Mucosa of descending colon (tissue), 3 donors: Measurements from ENCODE around the gene PLEKHA6. TPM values are rescaled to one million over a fixed set of nuclear protein-coding genes. Genes with fewer than 3 reads are reported as not detected.

ENCODE experiments used
- ATAC-seq: fragments of 200-7000 bp; cut with Tn5 transposase; one replicate; pipeline ENCODE4 v1.9.1; 2020; ENCODE audit warnings: mild to moderate bottlenecking, moderate library complexity
- DNase-seq, 3 donors: peaks; one replicate each; pipeline ENCODE4 v3.0.0-alpha.2; 2020
- H3K36me3 ChIP-seq: fragments of 200-600 bp; one replicate; pipeline ENCODE4 v1.8.0; 2021; ENCODE audit warnings: low read depth, mild to moderate bottlenecking
- H3K4me1 ChIP-seq: fragments of 200-600 bp; one replicate; pipeline ENCODE4 v1.8.0; 2021; ENCODE audit warnings: low read depth, mild to moderate bottlenecking
- H3K4me3 ChIP-seq: fragments of 200-600 bp; one replicate; pipeline ENCODE4 v1.8.0; 2021; ENCODE audit warnings: mild to moderate bottlenecking
- H3K9me3 ChIP-seq: fragments of 200-600 bp; one replicate; pipeline ENCODE4 v1.8.0; 2021; ENCODE audit warnings: mild to moderate bottlenecking
- CTCF ChIP-seq: fragments of 200-600 bp; IDR thresholded peaks from one replicate; pipeline ENCODE4 v1.8.0; 2022; ENCODE audit warnings: antibody characterized with exemption, mild to moderate bottlenecking
- intact Hi-C, 2 donors: fragments of 100-400 bp; cut with DNase I in 1 of 2; cut with micrococcal nuclease in 1 of 2; formaldehyde crosslinking; loops; one replicate each; pipeline versions ENCODE4 v1.11.0 to v1.11.1; 2022; cut with DNase I, micrococcal nuclease
- total RNA-seq, 3 donors: library from RNA; stranded (reverse); fragmentation: NEBNext Ultra II Directional in 2 of 3; extraction: Animal tissue kit (Norgen Biotek cat#: 25700) in 2 of 3; gene quantifications; one replicate each; pipeline versions ENCODE4 v1.2.1 to v1.2.4, GENCODE V29; 2021 to 2023
- donor health status: DM: no; HTN: no; CAD: no; lungs with moderate emphysema.
- donor health status: DM: no; HTN: no; CAD: no.
- donor health status: DM: no; HTN: yes; CAD: no.

PLEKHA6 gene
- total RNA-seq, 3 donors from 2014 or later = 82.4 to 154 (median 115) TPM

- no peak for ATAC-seq
Measured at GRCh38 chr1:204178487-204179281, 181.0 kb downstream of the PLEKHA6 start.

GRCh38 chr1:204177133-204177532 lies 182.6 kb downstream of the PLEKHA6 start:
- TF ChIP-seq CTCF = no peak
- Histone ChIP-seq H3K36me3 (no peaks in the 10 kb centered on the region), H3K4me3 (no peak overlapping the region), H3K4me1 (no peaks in the 10 kb centered on the region), H3K9me3 (no peaks in the 10 kb centered on the region)
- intact Hi-C loops = no loop called here
- ATAC-seq = peak; percentile 65
- no peak for DNase-seq

More at GRCh38 chr1:204178487-204179281, 181.0 kb downstream of the PLEKHA6 start:
- Histone ChIP-seq H3K36me3 (no peaks in the 10 kb centered on the region), H3K9me3 (no peaks in the 10 kb centered on the region), H3K4me1 (no peaks in the 10 kb centered on the region), H3K4me3 (no peak overlapping the region)
- TF ChIP-seq CTCF = no peak
- DNase-seq = no peak
- intact Hi-C loops = no loop called here

- Histone ChIP-seq H3K4me3 (no peak overlapping the region), H3K36me3 (no peaks in the 10 kb centered on the region), H3K4me1 (no peaks in the 10 kb centered on the region), H3K9me3 (no peaks in the 10 kb centered on the region)
- ATAC-seq (no peak), DNase-seq (no peak)
- no peak for TF ChIP-seq CTCF
- intact Hi-C loops = no loop called here
Measured at GRCh38 chr1:204176049-204176448, 183.7 kb downstream of the PLEKHA6 start.

GRCh38 chr1:204174958-204175357 lies 184.8 kb downstream of the PLEKHA6 start:
- TF ChIP-seq CTCF = no peak
- Histone ChIP-seq H3K9me3 (peaks cover 6% of the 10 kb centered on the region), H3K36me3 (no peaks in the 10 kb centered on the region), H3K4me1 (no peaks in the 10 kb centered on the region), H3K4me3 (no peak overlapping the region)
- DNase-seq (no peak), ATAC-seq (no peak)
- intact Hi-C loops = no loop called here

GRCh38 chr1:204172404-204173029 lies 187.2 kb downstream of the PLEKHA6 start:
- no peak overlapping the region for H3K4me3 ChIP-seq
- no peak for TF ChIP-seq CTCF
- H3K36me3 ChIP-seq = no peaks in the 10 kb centered on the region
- ATAC-seq (no peak), DNase-seq (no peak)
- intact Hi-C loops = no loop called here
- H3K4me1 ChIP-seq = no peaks in the 10 kb centered on the region
- peaks cover 6% of the 10 kb centered on the region for H3K9me3 ChIP-seq
